GM12874 (cell line): ENCODE data around the gene EFCAB13.

Source experiments
- CTCF ChIP-seq: IDR thresholded peaks from 2 replicates; pipeline ENCODE4 v1.5.1; 2011; ENCODE audit warnings: low read depth, mild to moderate bottlenecking, control low read depth, low read length, moderate library complexity; ENCODE audit not compliant: insufficient read depth

The EFCAB13 gene

GRCh38 chr17:47305302-47305923, 18.3 kb upstream of the EFCAB13 start:
- no peak for TF ChIP-seq CTCF

DNA sequence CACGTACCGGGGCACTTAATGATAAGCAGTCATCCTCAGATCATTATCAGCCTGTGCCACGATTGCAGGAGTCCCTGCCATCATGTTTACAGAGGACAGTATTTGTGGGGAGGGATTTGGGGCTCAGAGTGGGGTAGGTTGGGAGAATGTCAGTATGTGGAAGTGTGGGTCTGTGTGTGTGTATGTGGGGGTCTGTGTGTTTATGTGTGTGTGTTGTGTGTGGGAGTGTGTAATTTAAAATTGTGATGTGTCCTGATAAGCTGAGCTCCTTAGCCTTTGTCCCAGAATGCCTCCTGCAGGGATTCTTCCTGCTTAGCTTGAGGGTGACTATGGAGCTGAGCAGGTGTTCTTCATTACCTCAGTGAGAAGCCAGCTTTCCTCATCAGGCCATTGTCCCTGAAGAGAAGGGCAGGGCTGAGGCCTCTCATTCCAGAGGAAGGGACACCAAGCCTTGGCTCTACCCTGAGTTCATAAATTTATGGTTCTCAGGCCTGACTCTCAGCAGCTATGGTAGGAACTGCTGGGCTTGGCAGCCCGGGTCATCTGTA, 13.5 kb upstream of the EFCAB13 start:
- no peak for TF ChIP-seq CTCF

- no peak for TF ChIP-seq CTCF
These were observed 12.3 kb upstream of the EFCAB13 start for GRCh38 chr17:47311420-47311819.

DNA sequence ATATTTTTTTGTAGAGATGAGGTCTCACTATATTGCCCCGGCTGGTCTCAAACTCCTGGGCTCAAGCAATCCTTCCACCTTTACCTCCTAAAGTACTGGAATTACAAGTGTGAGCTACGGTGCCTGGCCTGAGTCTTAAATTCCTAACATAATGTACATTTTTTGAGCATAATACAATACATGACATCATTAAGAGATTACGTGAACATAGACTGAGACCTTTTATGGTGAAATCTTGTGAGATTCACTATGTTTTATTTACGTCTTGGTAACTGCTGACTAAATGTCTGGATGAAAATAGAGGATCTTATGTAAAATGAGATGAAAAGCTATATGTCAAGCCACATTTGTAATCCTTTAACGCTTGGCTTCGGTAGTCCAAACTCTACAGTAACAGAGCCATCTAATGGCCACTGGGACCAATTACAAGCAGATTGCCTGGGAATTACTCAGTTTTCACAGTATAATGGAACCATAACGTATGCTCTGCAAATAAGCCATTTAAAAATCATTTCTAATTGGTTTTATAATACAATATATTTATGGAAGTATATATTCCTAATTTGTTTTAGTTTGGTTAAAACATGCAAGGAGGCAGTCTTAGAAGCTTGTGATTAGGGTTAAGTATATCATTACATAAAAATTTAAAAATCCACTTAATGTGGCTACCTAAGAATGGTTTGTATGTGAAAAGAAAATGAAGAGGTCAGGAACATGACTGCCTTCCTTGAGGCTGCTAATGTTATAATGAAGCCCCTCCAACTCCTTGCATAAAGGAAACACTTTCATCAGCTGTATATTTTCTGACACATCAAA, 8.1 kb upstream of the EFCAB13 start:
- peak; percentile 59 for TF ChIP-seq CTCF

DNA sequence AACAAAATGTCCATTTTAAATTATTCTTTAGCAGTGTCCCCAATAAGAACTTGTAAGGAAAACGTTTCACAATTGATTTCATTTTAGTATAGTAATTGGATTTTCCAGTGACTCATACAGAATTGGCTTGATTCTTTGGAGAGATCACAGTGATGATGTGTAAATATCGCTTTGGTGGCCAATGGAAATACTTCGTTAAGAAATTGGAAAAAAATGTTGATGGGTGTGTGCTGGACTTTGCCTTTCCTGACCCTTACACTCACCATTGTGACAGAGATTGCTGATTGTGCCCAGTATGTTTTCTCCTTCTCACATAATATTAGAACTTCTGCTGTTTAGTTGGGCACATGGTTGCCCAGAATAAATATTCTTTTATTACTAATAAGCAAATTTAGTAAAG, 7.4 kb upstream of the EFCAB13 start:
- TF ChIP-seq CTCF, result no peak

- TF ChIP-seq CTCF, result no peak
These were observed 6.6 kb upstream of the EFCAB13 start for GRCh38 chr17:47317119-47317518.

GRCh38 chr17:47318197-47318918, 5.4 kb upstream of the EFCAB13 start:
- TF ChIP-seq CTCF, result no peak
